GM18519 (cell line): Measurements from ENCODE around the gene GPBP1L1.
"Not testable (repeated sequence)": the region's sequence is repeated elsewhere in the genome, so short reads cannot be mapped to it uniquely, and the experiment has no call there.

ENCODE experiments used
- ATAC-seq: cut with Tn5 transposase; IDR thresholded peaks from one replicate; pipeline ENCODE4 v1.9.1; 2021; ENCODE audit warnings: mild to moderate bottlenecking, moderate library complexity; ENCODE audit not compliant: unreplicated experiment, low FRiP score

The GPBP1L1 gene

DNA sequence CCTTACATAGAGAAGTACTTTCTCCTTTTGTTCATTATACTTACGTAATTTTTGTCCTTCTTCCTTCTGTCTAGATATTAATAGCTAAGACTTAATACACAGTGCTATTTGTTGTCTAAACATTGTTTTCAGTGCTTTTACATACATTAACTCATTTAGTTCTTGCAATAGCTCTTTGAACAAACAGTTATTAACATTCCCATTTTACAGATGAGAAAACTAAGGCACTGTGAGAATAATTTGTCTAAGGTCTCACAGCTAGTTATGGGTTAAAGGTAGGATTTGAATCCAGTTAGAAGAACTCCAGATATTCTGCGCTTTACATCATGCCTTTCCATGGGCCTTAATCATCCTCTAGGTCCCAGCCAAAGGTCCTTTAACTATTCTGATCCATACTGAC is 82.1 kb downstream of the GPBP1L1 start:
- no peak for ATAC-seq

DNA sequence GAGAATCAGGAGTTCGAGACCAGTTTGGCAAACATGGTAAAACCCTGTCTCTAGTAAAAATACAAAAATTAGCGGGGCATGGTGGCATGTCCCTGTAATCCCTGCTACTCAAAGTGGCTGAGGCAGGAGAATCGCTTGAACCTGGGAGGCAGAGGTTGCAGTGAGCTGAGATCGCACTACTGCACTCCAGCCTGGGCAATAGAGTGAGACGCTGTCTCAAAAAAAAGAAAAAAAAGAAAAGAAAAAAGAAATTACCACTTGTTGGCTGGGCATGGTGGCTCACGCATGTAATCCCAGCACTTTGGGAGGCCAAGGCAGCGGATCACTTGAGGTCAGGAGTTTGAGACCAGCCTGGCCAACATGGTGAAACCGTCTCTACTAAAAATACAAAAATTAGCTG is 89.6 kb downstream of the GPBP1L1 start:
- not testable (repeated sequence) for ATAC-seq

DNA sequence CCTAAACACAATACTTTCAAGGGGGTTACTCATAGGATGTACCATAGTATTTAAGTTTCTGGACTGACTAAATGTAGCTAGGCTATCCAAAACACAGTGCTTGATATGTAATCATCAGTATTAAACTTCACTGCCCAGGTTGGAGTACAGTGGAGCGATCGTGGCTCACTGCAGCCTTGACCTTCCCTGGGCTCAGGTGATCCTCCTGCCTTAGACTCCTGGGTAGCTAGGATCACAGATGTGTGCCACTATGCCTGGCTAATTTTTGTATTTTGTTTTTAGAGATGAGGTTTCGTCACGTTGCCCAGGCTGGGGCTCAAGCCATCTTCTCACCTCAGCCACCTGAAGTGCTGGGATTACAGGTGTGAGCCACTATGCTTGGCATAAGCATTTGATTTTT is 91.9 kb downstream of the GPBP1L1 start:
- no peak for ATAC-seq

DNA sequence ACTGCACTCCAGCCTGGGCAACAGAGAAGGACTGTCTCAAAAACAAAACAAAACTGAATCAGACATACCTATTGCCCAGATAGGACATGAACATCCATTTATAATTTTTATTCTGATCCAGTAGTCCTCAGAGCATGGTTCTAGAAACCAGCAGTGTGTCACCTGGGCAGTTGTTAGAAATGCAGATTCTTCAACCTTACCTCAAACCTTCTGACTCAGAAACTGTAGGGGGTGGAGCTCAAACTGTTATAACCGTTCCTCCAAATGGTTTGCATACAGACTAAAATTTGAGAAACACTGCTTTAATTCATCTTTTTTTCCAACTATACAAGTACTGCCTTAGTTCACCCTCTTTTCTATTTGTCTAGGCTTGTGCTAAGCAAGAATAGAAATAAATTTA is 96.5 kb downstream of the GPBP1L1 start:
- no peak for ATAC-seq

DNA sequence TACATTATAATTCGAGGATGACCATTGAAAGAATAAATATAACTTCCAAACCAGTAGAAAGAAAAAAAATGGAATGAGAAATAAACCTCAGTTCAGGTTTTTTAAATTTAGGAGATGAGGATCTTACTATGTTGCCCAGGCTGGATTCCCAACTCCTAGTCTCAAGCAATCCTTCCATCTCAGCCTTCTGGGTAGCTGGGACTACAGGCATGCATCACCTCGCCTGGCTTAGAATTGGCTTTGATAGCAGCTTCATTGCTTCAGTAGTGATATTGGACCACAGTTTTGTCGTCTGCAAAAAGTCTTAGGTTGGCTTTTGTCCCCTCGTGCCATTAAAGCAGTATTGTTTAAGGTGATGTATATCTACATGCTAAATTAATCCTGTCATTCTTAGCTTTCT is 99.6 kb downstream of the GPBP1L1 start:
- no peak for ATAC-seq

DNA sequence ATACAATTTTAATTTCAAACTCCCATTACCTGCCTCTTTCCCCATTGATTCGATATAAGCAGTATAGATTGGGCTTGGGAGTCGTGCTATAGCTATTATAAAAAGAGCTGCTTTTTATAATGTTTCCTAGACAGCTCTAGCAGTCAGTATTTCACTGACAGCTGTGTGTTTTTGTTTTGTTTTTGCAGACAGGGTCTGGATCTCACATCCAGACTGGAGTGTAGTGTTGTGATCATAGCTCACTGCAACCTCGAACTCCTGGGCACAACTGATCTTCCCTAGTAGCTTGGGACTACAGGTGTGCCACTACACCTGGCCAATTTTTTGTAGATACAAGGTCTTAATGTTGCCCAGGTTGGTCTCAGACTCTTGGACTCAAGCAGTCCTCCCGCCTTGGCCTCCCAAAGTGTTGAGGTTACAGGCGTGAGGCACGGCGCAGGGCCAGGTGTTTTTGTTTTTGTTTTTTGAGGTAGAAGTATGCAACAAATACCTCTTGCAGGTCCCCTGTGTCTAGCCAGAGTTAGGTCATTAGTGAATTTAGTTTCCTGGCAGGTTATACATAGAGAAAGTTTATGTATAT is 100.7 kb downstream of the GPBP1L1 start:
- no peak for ATAC-seq

DNA sequence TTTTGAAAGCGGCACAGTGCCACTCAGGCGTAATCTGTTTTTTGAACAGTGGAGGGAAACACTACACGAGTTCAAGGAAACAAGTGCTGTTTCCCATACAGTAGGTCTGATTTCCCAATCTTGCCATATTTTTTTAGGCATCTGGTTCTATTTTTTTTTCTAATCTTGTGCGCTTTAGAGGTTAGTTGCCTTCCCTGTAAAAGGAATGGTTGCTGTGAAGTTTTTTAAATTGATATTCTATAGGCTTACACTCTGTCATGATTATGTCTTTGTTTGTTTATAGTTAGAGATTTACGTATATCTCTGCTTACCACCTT is 101.3 kb downstream of the GPBP1L1 start:
- ATAC-seq, result no peak

DNA sequence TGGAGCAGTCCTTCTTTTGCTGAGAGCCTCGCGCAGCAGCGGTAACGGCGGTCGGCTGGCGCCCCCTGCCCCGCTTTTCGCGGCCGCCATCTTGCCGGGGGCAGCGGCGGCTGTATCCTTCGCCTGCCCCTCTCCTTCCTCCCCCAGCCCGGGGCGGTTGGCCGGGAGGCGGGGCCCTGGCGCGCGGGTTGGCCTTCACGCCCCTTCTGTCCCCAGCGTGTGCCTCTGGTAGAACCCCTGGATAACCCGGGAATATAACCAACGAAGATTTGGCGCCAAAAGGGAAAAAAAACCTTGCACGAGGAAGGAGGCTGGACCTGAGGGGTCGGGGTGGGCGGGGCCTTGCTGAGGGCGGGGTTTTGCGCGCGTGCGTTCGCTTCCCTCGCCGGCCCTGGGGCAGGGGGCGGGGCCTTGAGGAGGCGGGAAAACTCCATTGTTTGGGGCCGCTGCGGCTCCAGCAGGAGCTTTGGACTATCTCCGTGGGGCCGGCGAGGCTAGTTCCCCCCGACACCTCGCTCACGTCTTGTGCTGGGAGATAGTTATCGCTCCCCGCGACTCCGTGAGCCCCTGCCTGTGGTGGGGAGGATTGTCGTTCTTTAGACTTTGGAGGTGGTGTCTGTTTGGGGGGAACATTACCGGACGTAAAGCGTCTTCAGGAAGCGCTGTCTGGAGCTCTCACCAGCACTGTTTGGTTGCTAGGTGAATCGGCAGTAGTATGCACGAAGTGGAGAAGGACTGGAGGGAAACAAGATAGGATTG is 101.8 kb downstream of the GPBP1L1 start:
- no peak for ATAC-seq

DNA sequence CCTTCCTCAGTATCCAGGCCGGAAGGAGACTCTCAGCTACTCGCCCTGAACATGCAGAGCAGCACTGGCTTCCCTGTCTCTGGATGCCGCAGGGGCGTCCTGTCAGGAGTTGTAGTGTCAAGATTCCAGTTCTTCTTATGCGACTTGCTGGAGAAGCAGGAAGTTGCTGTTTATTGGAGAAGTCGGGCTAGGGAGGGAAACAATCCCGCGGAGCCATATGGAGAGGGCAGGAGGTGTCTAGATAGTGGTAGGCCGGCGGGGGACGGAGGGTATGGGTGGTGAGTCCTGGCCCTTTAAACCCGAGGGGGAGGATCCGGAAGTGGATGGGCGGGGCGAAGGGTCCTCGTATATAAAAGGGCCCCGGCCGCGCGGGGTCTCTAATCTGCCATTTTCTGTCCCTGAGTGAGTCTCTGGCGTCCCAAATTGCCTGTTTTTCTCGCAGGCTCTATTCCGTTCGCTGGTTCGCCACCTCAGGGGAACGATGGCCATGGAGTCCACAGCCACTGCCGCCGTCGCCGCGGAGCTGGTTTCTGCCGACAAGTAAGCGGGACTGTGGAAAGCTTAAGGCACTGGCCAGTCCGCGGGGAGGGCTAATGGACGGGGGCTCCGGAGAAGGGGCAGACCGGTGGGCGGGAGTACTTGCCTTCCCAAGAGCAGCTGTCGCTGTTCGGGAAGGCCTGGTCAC is 102.5 kb downstream of the GPBP1L1 start, which contains the start of gene NASP:
Gene NASP, plus strand, starts transcription at position 376 of the 685 bp plus-strand sequence. Its CDS starts 106 bp downstream, at position 482.
- peak; percentile 15 for ATAC-seq

DNA sequence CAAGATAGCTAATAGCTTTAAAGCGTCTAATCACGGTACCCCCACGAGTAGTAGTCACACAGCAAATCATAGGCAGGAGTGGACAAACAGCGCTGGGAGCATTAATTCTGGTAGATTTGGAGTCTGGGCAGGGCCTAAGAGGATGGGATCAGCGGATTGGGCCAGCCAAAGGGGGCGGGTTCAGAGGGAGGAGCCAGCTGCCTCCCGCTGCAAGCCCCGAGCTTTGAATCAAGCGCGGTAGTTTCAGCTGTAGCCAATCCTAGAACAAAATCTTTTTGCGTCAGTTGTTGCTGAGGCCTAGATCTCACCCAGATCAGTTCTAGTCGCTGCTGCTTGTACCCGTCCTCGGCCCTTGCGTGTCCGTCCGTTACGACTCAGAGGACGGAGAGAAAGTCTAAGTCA is 103.1 kb downstream of the GPBP1L1 start:
- ATAC-seq, result peak; percentile 62
